Measurements from ENCODE around the gene MAN2A2.
"Not testable (repeated sequence)": the region's sequence is repeated elsewhere in the genome, so short reads cannot be mapped to it uniquely, and the experiment has no call there.

The MAN2A2 gene

DNA sequence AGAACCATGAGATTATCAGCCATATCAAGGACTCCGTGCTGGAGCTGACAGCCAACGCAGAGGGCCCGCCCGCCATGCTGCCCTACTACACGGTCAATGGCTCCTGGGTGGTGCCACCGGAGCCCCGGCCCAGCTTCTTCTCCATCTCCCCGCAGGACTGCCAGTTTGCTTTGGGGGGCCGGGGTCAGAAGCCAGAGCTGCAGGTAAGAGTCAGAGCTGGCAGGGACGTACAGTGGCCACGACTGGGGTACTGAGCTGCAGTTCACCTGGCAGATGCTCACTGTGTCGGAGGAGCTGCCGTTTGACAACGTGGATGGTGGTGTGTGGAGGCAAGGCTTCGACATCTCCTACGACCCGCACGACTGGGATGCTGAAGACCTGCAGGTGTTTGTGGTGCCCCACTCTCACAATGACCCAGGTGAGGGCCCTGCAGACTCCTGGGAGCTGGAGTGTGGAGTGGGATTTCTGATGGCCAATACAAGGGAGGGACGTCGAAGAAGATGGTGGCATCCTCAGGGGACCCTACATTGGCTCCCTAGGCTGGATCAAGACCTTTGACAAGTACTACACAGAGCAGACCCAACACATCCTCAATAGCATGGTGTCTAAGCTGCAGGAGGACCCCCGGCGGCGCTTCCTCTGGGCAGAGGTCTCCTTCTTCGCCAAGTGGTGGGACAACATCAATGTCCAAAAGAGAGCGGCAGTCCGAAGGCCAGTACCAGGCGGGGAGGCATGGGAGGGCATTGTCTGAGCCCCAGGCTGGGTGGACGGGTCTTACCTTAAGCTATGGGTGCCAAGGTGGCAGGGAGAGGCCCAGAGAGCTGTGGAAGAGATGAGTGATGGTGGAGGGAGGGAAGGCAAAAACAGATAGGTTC, 2.4 kb downstream of the MAN2A2 start:
- DNase-seq = no peak

- DNase-seq = no peak
These were observed 3.2 kb downstream of the MAN2A2 start for GRCh38 chr15:90906181-90906849.

GRCh38 chr15:90907051-90907660, 4.1 kb downstream of the MAN2A2 start:
- DNase-seq = no peak

- no peak for DNase-seq
These were observed 4.9 kb downstream of the MAN2A2 start for GRCh38 chr15:90907838-90908507.

DNA sequence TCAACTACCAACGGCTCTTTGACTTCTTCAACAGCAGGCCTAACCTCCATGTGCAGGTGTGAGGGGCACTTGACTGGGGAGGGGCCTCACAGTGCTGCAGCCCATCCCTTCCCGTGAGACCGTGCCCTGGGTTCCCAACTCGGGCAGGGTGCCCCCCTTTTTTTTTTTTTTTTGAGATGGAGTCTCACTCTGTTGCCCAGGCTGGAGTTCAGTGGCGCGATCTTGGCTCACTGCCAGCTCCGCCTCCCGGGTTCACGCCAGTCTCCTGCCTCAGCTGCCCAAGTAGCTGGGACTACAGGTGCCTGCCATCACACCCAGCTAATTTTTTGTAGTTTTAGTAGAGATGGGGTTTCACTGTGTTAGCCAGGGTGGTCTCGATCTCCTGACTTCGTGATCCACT, 6.3 kb downstream of the MAN2A2 start:
- not testable (repeated sequence) for DNase-seq

DNA sequence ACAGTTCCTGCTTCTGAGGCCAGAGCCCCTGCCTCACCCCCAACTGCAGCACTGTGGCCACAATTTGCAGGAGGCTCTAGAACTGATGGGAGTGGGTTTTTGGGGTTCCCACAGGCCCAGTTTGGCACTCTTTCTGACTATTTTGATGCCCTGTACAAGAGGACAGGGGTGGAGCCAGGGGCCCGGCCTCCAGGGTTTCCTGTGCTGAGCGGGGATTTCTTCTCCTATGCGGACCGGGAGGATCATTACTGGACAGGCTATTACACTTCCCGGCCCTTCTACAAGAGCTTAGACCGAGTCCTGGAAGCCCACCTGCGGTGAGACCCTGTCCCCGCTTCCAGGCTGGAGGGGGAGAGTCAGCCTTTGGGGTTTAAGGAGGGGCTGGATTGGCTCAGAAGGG, 6.9 kb downstream of the MAN2A2 start:
- DNase-seq = no peak

- DNase-seq = no peak
These were observed 7.6 kb downstream of the MAN2A2 start for GRCh38 chr15:90910441-90911301.

GRCh38 chr15:90911302-90911623, 8.2 kb downstream of the MAN2A2 start:
- DNase-seq = no peak

DNA sequence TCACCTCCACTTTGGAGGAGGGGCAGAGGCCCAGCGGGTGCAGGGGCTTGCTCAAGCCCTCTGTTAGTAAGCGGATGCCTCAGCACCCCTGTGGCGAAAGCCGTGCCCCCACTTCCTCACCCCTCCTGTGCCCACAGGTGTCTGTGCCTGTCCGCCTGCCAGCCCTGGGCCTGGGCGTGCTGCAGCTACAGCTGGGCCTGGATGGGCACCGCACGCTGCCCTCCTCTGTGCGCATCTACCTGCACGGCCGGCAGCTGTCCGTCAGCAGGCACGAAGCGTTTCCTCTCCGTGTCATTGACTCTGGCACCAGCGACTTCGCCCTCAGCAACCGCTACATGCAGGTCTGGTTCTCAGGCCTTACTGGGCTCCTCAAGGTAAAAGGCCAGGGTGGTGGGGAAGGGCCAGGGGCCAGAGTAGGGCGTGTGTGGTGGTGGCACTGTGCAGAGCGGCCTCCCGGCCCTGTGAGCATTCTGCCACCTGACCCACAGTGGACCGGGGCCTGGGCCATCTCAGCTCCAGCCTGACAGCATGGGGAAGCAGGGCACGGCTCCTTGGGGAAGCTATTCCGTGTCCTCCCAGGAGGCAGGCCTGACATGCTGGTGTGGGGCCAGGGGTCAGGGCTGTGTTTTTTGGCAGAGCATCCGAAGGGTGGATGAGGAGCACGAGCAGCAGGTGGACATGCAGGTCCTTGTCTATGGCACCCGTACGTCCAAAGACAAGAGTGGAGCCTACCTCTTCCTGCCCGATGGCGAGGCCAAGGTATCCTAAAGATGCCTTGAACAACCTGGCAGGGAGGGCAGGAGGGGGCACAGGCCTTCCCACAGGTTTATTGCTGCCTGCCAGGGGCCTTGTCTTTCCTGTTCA, 9.0 kb downstream of the MAN2A2 start:
- no peak for DNase-seq

DNA sequence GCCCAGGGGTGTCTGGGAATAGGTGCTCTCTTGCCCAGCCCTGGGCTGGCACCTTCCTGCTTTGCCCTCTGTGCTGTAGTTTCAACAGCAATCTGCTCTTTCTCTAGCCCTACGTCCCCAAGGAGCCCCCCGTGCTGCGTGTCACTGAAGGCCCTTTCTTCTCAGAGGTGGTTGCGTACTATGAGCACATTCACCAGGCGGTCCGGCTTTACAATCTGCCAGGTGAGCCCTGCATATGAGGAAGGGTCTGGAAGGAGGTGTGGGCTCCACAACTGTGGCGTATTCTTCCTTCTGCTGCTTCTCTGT, 9.6 kb downstream of the MAN2A2 start:
- no peak for DNase-seq

DNA sequence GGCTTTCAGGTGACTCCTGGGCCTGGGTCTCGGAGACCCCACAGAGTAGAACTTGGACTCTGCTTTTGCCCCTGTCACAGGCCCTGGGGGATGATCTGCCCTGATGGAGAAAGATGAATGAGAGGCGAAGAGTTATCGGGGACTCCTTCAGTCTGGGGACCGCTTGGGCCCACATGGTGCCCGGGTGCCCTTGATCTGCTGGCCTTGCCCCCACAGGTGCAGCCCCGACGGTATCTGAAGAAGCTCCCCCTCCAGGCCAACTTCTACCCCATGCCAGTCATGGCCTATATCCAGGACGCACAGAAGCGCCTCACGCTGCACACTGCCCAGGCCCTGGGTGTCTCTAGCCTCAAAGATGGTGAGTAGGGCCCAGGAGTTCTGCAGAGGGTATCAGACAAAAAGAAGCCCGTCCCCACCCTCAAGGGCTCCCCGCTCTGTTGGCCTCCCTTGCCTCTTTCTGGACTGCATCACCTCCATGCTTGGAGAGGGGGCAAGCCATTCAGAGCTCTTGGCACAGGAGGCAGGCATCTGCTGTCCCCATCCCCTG, 10.4 kb downstream of the MAN2A2 start:
- DNase-seq = no peak

DNA sequence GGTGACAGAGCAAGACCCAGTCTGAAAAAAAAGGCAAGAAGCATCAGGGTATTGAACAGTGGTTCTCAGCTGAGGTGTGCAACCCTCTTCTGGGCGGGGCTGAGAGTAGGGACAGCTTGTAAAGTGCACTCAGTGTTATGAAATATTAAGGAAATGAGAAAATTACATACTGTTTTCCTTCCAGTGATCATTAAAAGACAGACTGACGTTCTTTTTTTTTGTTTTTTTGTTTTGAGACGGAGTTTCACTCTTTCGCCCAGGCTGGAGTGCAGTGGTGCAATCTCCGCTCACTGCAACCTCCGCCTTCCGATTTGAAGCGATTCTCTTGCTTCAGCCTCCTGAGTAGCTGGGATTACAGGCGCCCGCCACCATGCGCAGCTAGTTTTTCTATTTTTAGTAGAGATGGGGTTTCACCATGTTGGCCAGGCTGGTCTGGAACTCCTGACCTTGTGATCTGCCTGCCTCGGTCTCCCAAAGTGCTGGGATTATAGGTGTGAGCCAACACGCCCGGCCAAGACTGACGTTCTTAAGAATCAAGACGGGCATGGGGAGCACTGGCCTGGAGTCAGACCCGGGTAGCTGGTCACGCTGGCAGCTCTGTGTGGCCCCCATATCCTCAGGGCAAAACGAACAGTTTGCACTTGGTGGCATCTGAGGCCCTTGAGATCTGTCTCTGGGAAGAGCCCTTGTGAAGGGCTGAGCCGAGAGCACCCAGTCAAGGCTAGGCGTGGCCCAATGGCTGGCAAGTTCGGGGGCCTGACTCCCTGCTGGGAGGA, 11.4 kb downstream of the MAN2A2 start:
- no peak for DNase-seq

DNA sequence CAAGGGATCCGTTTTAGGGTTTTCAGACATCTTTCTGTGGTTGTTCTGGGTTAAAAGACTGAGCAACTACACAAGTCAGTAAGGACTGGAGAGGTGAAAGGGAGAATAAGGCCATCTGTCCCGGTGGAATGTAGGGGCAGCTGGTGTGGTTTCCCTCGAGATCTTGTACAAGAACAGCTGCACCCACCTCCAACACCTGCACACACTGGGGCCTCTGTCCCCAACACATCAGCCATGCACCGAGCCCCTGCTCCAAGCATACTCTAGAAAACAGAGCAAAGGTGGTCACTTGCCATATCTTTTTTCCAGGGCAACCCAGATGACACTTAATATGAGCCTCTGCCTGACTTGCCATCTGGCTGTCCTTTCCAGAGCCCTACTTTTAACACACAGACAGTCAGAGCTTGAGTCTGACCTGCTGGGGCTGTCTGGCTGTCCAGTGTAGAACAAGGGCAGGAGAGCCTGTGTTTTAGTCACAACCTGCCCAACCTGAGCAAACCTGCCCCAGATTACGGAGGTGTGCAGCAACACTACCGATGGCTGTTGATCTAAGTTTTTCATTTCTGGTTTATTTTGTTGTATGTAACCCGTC, 12.2 kb downstream of the MAN2A2 start:
- DNase-seq = no peak

GRCh38 chr15:90915808-90916440, 12.8 kb downstream of the MAN2A2 start:
- DNase-seq = no peak

- DNase-seq = no peak
These were observed 13.4 kb downstream of the MAN2A2 start for GRCh38 chr15:90916461-90916860.

GRCh38 chr15:90917569-90917968, 14.5 kb downstream of the MAN2A2 start:
- DNase-seq = no peak

DNA sequence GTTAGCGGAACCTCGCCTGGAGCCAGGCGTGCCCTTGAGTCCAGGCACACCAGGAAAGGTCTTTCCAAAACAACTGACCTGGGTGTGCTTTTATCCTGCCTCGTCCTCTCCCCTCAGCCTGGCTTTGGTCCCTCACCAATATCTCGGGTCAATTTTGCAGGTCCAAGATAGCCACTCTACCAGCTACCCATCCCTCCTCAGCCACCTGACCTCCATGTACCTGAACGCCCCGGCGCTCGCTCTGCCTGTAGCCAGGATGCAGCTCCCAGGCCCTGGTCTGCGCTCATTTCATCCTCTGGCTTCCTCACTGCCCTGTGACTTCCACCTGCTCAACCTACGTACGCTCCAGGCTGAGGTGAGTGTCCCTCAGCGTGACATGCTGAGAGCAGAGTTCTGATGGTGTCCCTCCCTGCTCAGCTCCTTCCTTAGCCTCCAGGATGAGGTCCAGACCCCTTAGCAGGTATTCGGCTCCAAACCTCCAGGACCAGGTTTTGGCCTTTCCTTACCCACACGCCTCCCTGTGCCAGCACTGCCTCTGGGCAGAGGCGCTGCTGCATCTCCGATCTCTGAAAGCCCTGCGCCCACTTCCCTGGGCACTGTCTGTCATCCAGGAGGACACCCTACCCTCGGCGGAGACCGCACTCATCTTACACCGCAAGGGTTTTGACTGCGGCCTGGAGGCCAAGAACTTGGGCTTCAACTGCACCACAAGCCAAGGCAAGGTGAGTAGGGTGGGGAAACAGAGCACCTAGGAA, 15.1 kb downstream of the MAN2A2 start:
- no peak for DNase-seq

DNA sequence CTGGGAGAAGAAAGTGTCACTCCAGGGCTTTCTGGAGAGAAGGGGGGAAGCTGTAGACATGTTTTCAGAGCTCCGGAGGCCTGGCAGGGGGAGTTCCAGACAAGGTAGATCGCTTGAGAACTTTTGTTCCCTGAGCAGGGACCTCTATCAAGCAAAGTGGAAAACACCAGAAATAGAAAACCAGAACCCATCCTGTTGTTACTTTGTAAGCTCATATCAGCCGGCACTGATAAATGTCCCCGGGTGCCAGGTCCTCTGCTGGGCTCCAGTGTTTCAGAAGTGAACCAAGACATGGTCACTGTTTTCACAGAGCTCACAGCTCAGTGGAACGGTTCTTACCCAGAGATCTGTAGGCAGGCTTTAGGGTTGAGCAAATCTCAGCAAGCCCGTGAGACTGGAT, 15.7 kb downstream of the MAN2A2 start:
- no peak for DNase-seq

GRCh38 chr15:90921887-90922286, 18.8 kb downstream of the MAN2A2 start:
- DNase-seq = no peak

All from activated T-cell treated with anti-CD3 and anti-CD28 coated beads, Interleukin-2, amount 50 U/mL, for 48 hours (primary cell).